NCI-H510A treated with DMSO at 0.1 percent for 48 hours (cell line): ENCODE data around the gene KANSL1.
"Not testable (repeated sequence)": the region's sequence is repeated elsewhere in the genome, so short reads cannot be mapped to it uniquely, and the experiment has no call there.

Experiments
- DNase-seq: peaks from one replicate; lab custom pipeline; 2025; lab: John Stamatoyannopoulos, UW

Gene KANSL1

DNA sequence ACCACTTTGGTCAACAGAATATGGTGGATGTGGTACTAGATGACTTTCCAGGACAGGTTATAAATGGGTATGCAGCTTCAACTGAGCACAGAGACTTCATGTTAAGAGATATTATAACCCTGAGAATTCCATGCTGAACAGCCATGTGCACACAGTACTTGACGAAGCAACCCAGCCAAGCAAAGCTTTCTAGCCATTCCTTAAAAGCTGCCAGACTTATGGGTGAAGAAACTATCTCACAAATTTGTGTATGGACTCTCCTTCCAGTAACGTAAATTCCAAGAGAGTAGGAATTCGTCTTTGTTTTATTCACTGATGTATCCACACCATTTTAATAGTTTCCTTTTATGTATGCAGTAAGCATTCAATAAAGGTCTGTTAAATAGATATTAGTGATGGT, 76.1 kb downstream of the KANSL1 start:
- no peak for DNase-seq

DNA sequence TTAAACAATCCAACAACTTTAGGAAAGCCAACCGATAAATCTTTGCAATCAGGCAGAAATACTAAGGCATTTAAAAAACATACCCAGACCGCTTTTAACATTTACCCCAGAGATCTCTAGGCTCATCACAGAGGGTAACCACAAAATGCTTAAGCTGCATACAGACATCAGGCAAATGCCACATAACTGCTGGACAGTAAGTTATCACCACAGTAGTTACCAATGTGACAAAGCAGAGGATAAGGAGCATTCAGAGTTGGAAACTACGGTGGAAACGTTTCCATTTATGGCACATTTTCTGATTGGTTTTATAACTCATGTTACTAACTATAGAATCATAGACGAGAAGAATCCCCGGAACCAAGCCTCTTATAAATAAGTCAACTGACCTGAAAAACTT, 77.5 kb downstream of the KANSL1 start:
- no peak for DNase-seq

DNA sequence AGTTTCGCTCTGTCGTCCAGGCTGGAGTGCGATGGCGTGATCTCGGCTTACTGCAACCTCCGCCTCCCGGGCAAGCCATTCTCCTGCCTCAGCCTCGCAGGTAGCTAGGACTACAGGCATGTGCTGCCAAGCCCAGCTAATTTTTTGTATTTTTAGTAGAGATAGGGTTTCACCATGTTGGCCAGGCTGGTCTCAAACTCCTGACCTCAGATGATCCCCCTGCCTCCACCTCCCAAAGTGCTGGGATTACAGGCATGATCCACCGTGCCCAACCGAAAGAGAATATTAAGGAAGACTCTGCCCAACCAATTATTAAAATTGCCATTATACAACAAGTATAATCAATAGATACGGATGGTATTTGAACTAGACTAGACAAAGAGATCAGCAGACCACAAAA, 82.0 kb downstream of the KANSL1 start:
- not testable (repeated sequence) for DNase-seq

DNA sequence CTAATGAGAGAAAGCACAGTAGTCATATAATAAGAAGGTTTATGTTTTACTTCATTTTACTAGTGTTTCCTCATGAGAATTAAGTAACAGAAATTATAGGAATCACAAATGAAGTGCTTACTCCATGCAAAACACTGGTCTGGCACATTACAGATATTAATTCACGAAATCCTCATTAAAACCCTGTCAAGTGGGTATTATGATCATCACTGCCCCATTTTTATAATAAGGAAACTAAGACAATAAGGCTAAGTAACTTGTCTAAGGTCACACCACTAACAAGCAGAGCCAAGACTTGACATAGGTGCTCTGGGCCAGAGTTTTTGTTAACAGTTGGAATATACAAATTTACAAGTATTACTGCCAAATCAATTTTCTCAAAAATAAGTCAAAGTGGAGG, 83.0 kb downstream of the KANSL1 start:
- no peak for DNase-seq

DNA sequence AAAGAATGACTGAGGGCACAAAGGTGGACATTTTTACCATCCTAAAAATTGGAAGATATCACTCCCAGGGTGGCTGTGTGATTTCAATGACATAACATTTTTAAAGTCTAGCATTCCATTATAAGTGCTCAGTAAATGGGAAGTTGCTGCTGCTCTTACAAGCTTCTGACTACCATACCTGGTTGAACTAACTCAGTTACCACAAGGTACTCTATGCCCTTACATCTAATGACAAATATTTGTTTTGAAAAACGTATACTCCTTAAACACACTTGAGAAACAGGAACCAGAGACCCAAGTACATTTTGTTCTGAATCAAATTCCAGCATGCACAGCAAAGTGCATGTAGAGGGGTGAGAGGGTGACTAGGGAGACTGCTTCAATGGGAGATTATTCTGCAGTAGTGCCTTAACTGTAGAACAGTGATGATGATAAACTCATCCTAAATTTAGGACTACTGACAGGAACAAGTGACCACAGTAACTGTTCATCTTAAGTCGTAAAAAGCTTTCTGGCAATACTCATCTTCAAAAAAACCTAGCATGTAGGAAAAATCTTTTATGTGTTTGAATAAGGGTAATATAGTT, 83.5 kb downstream of the KANSL1 start:
- DNase-seq, result peak; percentile 20

DNA sequence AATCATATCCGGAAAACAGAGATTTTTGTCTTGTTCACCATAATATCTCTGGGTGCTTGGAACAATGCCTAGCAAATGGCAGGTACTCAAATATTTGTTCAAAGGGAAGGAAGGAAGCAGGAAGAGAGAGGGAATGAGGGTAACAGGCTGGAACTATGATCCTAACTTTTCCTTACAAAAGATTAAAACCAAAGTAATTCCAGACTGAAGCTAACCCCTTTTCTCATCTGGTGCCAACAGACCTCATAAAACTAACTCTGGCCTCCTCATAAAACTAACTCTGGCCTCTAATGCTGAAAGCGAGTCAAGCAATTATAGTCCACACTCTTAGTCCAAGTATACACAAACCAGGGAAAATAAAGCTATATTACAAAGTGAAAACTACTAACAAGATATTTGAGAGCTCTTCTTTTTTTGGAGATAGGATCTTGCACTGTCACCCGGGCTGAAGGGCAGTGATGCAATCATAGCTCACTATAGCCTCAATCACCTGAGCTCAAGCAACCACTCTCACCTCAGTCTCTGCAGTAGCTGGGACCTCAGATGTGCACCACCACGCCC, 84.6 kb downstream of the KANSL1 start:
- DNase-seq, result no peak

DNA sequence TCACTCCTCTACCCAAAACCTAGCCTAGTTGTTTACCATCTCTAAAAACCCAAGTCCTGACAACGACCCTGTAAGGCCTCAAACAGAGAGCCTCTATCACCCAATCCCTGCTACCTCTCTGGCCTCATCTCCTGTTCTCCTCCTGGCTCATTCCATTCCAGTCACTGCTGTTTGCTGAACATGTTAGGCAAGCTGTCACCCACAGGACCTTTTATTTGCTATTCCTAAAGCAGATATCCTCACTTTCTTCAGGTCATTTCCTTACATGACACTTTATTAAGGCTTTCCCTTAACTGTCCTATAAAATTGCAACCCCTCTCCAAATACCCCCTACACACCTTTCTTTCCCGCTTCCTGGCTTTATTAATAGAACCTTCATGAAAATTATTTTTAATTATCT, 85.1 kb downstream of the KANSL1 start:
- DNase-seq, result no peak

GRCh38 chr17:46106966-46107644, 86.1 kb downstream of the KANSL1 start:
- no peak for DNase-seq

- DNase-seq, result not testable (repeated sequence)
Observed at GRCh38 chr17:46102806-46103205, 90.4 kb downstream of the KANSL1 start.

DNA sequence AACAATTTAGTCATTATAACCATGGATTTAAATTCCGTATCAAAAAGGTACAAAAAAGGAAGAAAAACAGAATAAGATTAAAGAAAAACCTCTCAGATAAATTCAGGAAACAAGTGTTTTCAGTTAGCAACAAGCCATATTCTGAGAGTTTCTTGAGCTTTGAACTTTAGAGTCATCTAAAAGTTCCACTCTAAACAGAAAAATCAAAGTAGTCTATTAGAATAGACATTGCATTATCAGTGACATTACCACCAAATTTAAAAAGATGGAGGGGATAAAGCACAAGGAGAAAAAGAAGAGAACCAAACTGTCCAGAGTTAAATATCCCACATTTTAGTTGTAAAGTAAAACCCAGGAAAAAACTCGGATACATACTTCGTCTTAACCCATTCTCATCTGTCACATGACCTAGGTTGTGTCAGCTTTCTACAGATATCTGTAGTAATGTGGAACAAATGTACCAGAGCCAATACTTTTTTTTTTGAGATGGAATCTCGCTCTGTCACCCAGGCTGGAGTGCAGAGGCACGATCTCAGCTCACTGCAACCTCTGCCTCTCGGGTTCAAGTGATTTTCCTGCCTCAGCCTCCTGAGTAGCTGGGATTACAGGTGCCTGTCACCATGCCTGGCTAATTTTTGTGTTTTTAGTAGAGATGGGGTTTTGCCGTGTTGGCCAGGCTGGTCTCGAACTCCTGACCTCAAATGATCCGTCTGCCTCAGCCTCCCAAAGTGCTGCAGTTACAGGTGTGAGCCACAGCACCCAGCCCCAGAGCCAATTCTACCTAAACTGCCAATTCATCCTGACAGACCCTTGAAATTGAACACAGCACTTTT, 91.2 kb downstream of the KANSL1 start:
- DNase-seq, result not testable (repeated sequence)

DNA sequence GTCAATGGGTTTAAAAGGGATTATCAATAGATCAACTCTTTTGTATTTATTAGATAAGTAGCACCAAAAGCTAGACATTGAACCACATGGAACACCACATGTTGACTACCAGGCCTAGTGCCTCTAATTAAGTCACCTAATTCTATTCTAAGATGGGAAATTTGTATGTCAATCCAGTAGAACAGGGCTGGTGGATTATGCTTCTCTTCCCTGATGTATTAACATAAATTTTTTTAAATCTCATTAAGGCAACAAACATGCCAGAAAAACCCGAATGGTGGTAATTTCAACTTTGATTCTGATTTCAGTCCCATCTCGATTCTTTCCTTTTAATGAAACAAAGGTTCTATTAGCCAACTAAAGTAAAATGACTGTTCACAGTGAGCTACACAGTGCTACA, 92.6 kb downstream of the KANSL1 start:
- DNase-seq, result no peak

DNA sequence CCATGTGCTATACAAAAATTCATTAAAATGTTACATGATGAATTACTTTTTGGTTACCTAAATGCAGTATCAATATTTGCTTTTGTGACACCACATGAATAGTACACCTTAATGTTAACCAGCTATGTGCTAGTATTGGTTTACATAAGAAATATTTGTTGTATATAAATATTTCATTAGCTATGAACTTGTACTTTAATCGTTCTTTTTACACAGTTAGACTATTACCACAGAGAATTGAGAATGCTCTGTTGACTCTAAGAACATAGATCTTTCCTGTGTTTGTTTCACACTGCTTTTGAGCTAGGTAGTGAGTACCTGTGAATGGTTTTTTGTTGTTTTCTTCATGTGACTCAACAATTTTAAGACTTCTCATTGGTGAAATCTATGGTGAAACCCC, 93.4 kb downstream of the KANSL1 start:
- no peak for DNase-seq

GRCh38 chr17:46097497-46097896, 95.7 kb downstream of the KANSL1 start:
- no peak for DNase-seq

GRCh38 chr17:46092991-46093390, 100.2 kb downstream of the KANSL1 start:
- DNase-seq, result no peak

- DNase-seq, result no peak
Observed at GRCh38 chr17:46090871-46091270, 102.4 kb downstream of the KANSL1 start.

GRCh38 chr17:46089389-46089965, 103.8 kb downstream of the KANSL1 start:
- no peak for DNase-seq

- no peak for DNase-seq
Observed at GRCh38 chr17:46088595-46088994, 104.6 kb downstream of the KANSL1 start.

DNA sequence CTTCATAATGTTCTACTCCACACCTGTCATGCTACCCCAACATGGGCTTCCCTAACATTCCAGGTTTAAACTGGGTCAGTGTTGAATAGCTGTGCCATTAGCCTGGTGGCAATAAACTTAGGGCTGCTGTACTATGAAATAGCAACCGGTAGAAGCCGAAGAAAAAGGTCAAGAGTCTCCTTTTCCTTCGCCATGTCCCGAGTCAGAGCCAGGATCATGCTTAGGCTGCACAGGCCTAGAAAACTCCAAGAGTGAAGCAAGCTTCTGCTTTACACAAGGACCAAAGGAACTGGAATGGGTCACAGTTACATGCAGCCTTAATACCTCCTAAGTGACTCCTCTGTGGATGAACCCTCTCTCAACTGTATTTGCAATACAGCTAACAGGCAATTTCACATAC, 105.4 kb downstream of the KANSL1 start:
- not testable (repeated sequence) for DNase-seq

DNA sequence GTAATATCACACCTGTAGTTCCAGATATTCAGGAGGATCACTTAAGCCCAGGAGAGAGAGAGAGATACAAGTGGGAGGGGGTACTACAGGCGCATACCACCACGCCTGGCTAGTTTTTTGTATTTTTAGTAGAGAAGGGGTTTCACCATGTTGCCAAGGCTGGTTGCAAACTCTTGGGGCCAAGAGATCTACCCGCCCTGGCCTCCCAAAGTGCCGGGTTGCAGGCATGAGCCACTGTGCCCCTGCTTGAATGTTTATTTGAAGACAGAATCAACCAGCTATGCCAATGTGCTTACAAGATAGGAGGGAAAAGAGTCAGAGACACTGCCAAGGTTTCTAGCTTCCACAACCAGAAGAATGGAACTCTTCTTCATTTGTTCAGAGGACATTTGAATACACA, 106.4 kb downstream of the KANSL1 start:
- no peak for DNase-seq

GRCh38 chr17:46085522-46085921, 107.7 kb downstream of the KANSL1 start:
- DNase-seq, result no peak

- DNase-seq, result no peak
Observed at GRCh38 chr17:46082257-46082656, 111.0 kb downstream of the KANSL1 start.

DNA sequence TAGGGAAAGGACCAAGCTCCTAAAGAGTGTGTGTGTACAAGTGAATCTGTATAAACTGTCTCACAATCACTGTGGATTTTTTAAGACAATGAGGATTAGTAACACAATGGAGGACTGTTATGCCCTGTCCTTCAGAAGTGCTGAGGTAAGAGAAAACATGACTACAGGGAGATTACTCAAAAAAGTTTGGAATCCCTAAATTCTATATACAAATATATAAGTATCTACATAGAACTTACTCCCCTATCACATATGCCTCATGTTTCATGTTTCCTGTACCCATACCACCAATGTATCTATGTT, 112.3 kb downstream of the KANSL1 start:
- no peak for DNase-seq
